Neuronal stem cell (in vitro differentiated cells): Measurements from ENCODE around the gene TNNT3.

ENCODE experiments used
- DNase-seq: peaks from one replicate; pipeline ENCODE4 v3.0.0-alpha.2; 2013; ENCODE audit warnings: low spot score
- H2AFZ ChIP-seq: one replicate; pipeline ENCODE4 v1.6.1; 2013; ENCODE audit warnings: mild to moderate bottlenecking, low read length, inconsistent platforms
- H2AK5ac ChIP-seq: 2 replicates; pipeline ENCODE4 v1.6.1; 2013; ENCODE audit warnings: low read depth, mild to moderate bottlenecking, inconsistent platforms, low read length, moderate library complexity, mixed read lengths
- H2BK120ac ChIP-seq: 2 replicates; pipeline ENCODE4 v1.6.1; 2013; ENCODE audit warnings: low read depth, mild to moderate bottlenecking, inconsistent platforms, low read length, moderate library complexity, mixed read lengths
- H2BK12ac ChIP-seq: one replicate; pipeline ENCODE4 v1.6.1; 2013; ENCODE audit warnings: low read length, inconsistent platforms
- H2BK15ac ChIP-seq: 2 replicates; pipeline ENCODE4 v1.6.1; 2013; ENCODE audit warnings: mild to moderate bottlenecking, low read length, inconsistent platforms, mixed read lengths
- H2BK5ac ChIP-seq: one replicate; pipeline ENCODE4 v1.6.1; 2013; ENCODE audit warnings: inconsistent platforms, mild to moderate bottlenecking, low read length, moderate library complexity
- H3K14ac ChIP-seq: one replicate; pipeline ENCODE4 v1.6.1; 2013; ENCODE audit warnings: low read length, inconsistent platforms
- H3K18ac ChIP-seq: 2 replicates; pipeline ENCODE4 v1.6.1; 2013; ENCODE audit warnings: low read length, inconsistent platforms
- H3K23ac ChIP-seq: 2 replicates; pipeline ENCODE4 v1.6.1; 2013; ENCODE audit warnings: low read depth, mild to moderate bottlenecking, mixed read lengths, low read length, inconsistent platforms; ENCODE audit not compliant: poor library complexity
- H3K27ac ChIP-seq: replicated peaks from 3 replicates; pipeline ENCODE4 v1.5.1; 2013; ENCODE audit warnings: low read length, inconsistent platforms
- H3K27me3 ChIP-seq, 3 experiments: 2 replicates each; pipeline ENCODE4 v1.6.1; 2013; ENCODE audit warnings: low read length in 3 of 3, mild to moderate bottlenecking in 2 of 3, inconsistent platforms in 1 of 3, low read depth in 1 of 3, mixed read lengths in 1 of 3, moderate library complexity in 1 of 3; ENCODE audit not compliant: control insufficient read depth in 3 of 3, insufficient read depth in 3 of 3
- H3K36me3 ChIP-seq, 2 donors: replicated peaks in 1 of 2; 2 replicates each; pipeline ENCODE4 v1.6.1; 2013; ENCODE audit warnings: low read length in 2 of 2; ENCODE audit not compliant: control insufficient read depth in 2 of 2, insufficient read depth in 2 of 2
- H3K4ac ChIP-seq: 2 replicates; pipeline ENCODE4 v1.6.1; 2013; ENCODE audit warnings: inconsistent platforms, mild to moderate bottlenecking, low read length, moderate library complexity
- H3K4me1 ChIP-seq, 2 donors: 1 replicate in 1 of 2; 2 replicates in 1 of 2; pipeline ENCODE4 v1.6.1; 2013; ENCODE audit warnings: low read length in 2 of 2, low read depth in 1 of 2; ENCODE audit not compliant: control insufficient read depth in 2 of 2, insufficient read depth in 1 of 2
- H3K4me2 ChIP-seq: one replicate; pipeline ENCODE4 v1.6.1; 2013; ENCODE audit warnings: mild to moderate bottlenecking, low read length, inconsistent platforms; ENCODE audit not compliant: insufficient read depth, poor library complexity, severe bottlenecking
- H3K4me3 ChIP-seq, 2 donors: 2 replicates each; pipeline ENCODE4 v1.5.1; 2013; ENCODE audit warnings: low read length in 2 of 2, mild to moderate bottlenecking in 2 of 2, inconsistent platforms in 1 of 2, moderate library complexity in 1 of 2
- H3K79me1 ChIP-seq: one replicate; pipeline ENCODE4 v1.6.1; 2013; ENCODE audit warnings: low read depth, mild to moderate bottlenecking, inconsistent platforms, low read length, moderate library complexity
- H3K9ac ChIP-seq: one replicate; pipeline ENCODE4 v1.6.1; 2013; ENCODE audit warnings: mild to moderate bottlenecking, low read depth, low read length, inconsistent platforms; ENCODE audit not compliant: poor library complexity
- H3K9me3 ChIP-seq, 2 donors: replicated peaks in 1 of 2; 2 replicates each; pipeline versions ENCODE3 to v1.6.1; 2013; ENCODE audit warnings: low read length in 2 of 2, mild to moderate bottlenecking in 2 of 2, inconsistent platforms in 1 of 2, low read depth in 1 of 2, mixed read lengths in 1 of 2, moderate library complexity in 1 of 2; ENCODE audit not compliant: control insufficient read depth in 2 of 2, insufficient read depth in 1 of 2
- H4K8ac ChIP-seq: one replicate; pipeline ENCODE4 v1.6.1; 2013; ENCODE audit warnings: low read depth, mild to moderate bottlenecking, inconsistent platforms, low read length, moderate library complexity
- H4K91ac ChIP-seq: one replicate; pipeline ENCODE4 v1.6.1; 2013; ENCODE audit warnings: low read length, low read depth, mild to moderate bottlenecking, inconsistent platforms; ENCODE audit not compliant: poor library complexity
- WGBS, 2 donors: extraction: QIAGEN DNeasy Blood & Tissue Kit; methylation state at CpG; one replicate each; pipeline ENCODE4 v1.1.7; 2013; ENCODE audit warnings: missing lambda C conversion rate in 2 of 2, mixed read lengths in 1 of 2; ENCODE audit not compliant: insufficient read length in 2 of 2, insufficient replicate concordance in 1 of 2; ENCODE audit errors: extremely low coverage in 2 of 2; 5-methylcytosine and 5-hydroxymethylcytosine counted together

The TNNT3 gene

DNA sequence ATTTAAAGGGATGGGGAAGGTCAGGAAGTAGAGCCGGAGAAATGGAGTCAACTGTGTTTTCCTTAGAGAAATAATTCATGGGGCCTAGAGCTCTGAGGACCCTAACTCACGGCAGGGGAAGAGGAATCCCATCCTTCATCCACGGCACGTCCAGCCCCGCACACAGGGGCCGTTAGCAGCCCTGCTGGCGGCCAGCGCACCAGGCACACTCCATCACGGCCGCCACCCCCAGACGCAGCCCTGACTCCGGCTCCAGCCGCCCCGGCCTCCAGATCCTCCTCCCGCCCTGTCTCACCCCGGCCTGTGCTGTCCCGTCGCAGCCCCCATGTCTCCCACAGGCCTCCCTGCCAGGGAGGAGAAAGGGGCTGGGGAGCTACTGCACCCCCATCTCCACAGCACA is 38.9 kb downstream of the TNNT3 start:
- Histone ChIP-seq H2BK12ac (no peak overlapping the region), H3K14ac (no peak overlapping the region), H3K4me3 (no peak overlapping the region), H3K18ac (no peak overlapping the region), H3K4me1 (no peaks in the 10 kb centered on the region), H3K9ac (no peak overlapping the region), H3K27ac (no peak overlapping the region), H3K4ac (no peak overlapping the region), H4K91ac (no peak overlapping the region), H3K23ac (no peak overlapping the region), H4K8ac (no peak overlapping the region), H3K4me2 (no peak overlapping the region), H3K27me3 (no peaks in the 10 kb centered on the region), H2BK15ac (no peak overlapping the region), H2AK5ac (no peak overlapping the region), H2BK120ac (no peak overlapping the region), H2AFZ (no peak overlapping the region), H2BK5ac (no peak overlapping the region), H3K79me1 (no peaks in the 10 kb centered on the region), H3K9me3 (no peaks in the 10 kb centered on the region), H3K36me3 (no peaks in the 10 kb centered on the region)
- DNase-seq, result no peak
- no CpG with 5 or more reads among the region's 18 CpGs for WGBS, 2 donors

DNA sequence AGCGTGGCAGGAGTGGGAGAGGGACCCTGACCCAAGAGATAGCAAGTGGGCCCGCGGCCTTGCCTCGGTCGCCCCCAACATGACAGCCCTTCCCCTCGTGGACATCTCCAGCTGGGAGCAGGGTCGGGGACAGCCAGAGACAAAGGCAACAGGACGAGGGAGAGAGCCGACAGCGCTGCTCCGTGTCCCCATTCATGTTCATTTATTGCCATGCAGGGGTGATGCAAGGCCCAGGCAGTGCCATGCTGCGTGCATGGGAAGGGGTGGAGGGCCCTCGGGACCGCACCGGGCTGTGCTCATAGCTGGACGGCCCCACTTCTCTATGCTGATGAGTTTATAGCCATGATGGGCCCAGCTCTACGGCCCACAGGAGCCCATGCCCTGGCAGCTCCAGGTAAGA is 40.3 kb downstream of the TNNT3 start:
- H3K23ac ChIP-seq, result no peak overlapping the region
- H3K4ac ChIP-seq, result no peak overlapping the region
- no peak for DNase-seq
- no peak overlapping the region for H3K27ac ChIP-seq
- no peak overlapping the region for H2AK5ac ChIP-seq
- H3K4me1 ChIP-seq, result no peaks in the 10 kb centered on the region
- H3K79me1 ChIP-seq, result no peaks in the 10 kb centered on the region
- H3K9me3 ChIP-seq, result no peaks in the 10 kb centered on the region
- no peak overlapping the region for H4K8ac ChIP-seq
- no peak overlapping the region for H4K91ac ChIP-seq
- H3K4me3 ChIP-seq, result no peak overlapping the region
- H2BK120ac ChIP-seq, result no peak overlapping the region
- H3K18ac ChIP-seq, result no peak overlapping the region
- no peak overlapping the region for H2AFZ ChIP-seq
- H3K4me2 ChIP-seq, result no peak overlapping the region
- H3K14ac ChIP-seq, result no peak overlapping the region
- no peak overlapping the region for H2BK12ac ChIP-seq
- no peaks in the 10 kb centered on the region for H3K27me3 ChIP-seq
- no peaks in the 10 kb centered on the region for H3K36me3 ChIP-seq
- H3K9ac ChIP-seq, result no peak overlapping the region
- no CpG with 5 or more reads among the region's 17 CpGs for WGBS, 2 donors
- H2BK5ac ChIP-seq, result no peak overlapping the region
- H2BK15ac ChIP-seq, result no peak overlapping the region

DNA sequence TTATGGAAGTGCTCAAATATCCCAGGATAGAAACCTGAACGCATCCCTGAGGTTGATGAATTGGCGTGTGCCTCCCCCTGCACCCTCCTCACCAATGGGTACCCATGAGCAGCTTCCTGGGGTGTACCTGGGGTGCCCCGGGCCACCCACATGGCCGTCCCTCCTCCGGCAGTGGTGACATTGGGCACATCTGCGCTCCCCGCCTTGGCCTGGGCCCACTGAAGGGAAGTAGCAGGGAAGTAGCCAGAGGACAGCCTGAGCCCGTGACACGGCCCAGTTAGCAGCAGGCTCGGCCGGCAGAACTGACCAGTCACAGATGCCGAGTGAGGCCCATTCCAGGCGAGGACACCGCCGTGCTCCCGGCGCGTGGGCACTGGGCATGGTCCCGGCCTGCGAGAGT is 44.4 kb downstream of the TNNT3 start:
- Histone ChIP-seq H3K9me3 (no peaks in the 10 kb centered on the region), H3K27ac (no peak overlapping the region), H2BK120ac (no peak overlapping the region), H3K4me1 (no peaks in the 10 kb centered on the region), H3K4me2 (no peak overlapping the region), H3K23ac (no peak overlapping the region), H3K36me3 (no peaks in the 10 kb centered on the region), H2BK15ac (no peak overlapping the region), H3K4me3 (no peak overlapping the region), H3K79me1 (no peaks in the 10 kb centered on the region), H3K14ac (no peak overlapping the region), H2AK5ac (no peak overlapping the region), H2AFZ (no peak overlapping the region), H3K9ac (no peak overlapping the region), H3K18ac (no peak overlapping the region), H3K27me3 (no peaks in the 10 kb centered on the region), H4K91ac (no peak overlapping the region), H2BK5ac (no peak overlapping the region), H4K8ac (no peak overlapping the region), H3K4ac (no peak overlapping the region), H2BK12ac (no peak overlapping the region)
- no peak for DNase-seq
- WGBS, 2 donors, result no CpG with 5 or more reads among the region's 20 CpGs

DNA sequence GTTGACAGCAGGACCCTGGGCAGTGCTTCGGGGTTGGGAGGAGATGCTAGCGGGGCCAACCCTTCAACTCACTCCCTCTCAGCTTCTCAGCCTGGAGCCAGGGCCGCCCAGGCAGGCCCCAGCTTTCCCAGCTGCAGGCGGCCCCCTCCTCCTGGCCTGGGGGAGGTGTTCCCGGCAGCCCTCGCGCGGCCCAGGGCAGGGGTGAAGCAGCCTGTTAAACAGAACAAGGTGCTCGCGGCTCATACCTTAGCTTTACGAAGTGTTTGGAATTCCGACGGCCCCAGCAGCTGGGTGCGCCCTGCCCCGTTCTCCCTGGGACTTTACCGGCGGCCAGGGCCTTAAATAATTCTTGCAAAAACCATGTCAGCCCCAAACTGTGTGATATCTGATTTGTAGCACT is 44.8 kb downstream of the TNNT3 start:
- Histone ChIP-seq H3K79me1 (no peaks in the 10 kb centered on the region), H2BK12ac (no peak overlapping the region), H3K4ac (no peak overlapping the region), H2BK15ac (no peak overlapping the region), H2AFZ (no peak overlapping the region), H3K18ac (no peak overlapping the region), H2BK120ac (no peak overlapping the region), H3K27ac (no peak overlapping the region), H3K36me3 (no peaks in the 10 kb centered on the region), H2AK5ac (no peak overlapping the region), H3K9ac (no peak overlapping the region), H4K8ac (no peak overlapping the region), H2BK5ac (no peak overlapping the region), H3K14ac (no peak overlapping the region), H3K23ac (no peak overlapping the region), H4K91ac (no peak overlapping the region), H3K9me3 (no peaks in the 10 kb centered on the region), H3K4me3 (no peak overlapping the region), H3K4me1 (no peaks in the 10 kb centered on the region), H3K27me3 (no peaks in the 10 kb centered on the region), H3K4me2 (no peak overlapping the region)
- WGBS, 2 donors, result no CpG with 5 or more reads among the region's 17 CpGs
- DNase-seq, result no peak
